Stimulated activated CD4-positive, alpha-beta T cell treated with anti-CD3 and anti-CD28 coated beads, TNF-alpha, amount 100 ng/mL, for 24 hours (primary cell): ENCODE measurements around the gene PAX4.
"Not testable (repeated sequence)": the region's sequence is repeated elsewhere in the genome, so short reads cannot be mapped to it uniquely, and the experiment has no call there.

Experiments
- DNase-seq, 3 experiments: peaks; one replicate each; pipeline ENCODE4 v3.0.0-alpha.2; 2020; ENCODE audit warnings: low read depth in 3 of 3

PAX4 gene

GRCh38 chr7:127586346-127586745 lies 31.6 kb downstream of the PAX4 start:
- no peak for DNase-seq

GRCh38 chr7:127585044-127585953 lies 32.6 kb downstream of the PAX4 start, which contains the start of gene GCC1:
Gene GCC1 (minus strand): TSS chr7:127585596. CDS start chr7:127585182, 414 bp downstream.
- peak; percentile 89 to 92 (median 91) for DNase-seq

- no peak for DNase-seq
Measured at GRCh38 chr7:127584648-127585043, 33.3 kb downstream of the PAX4 start.

- DNase-seq = no peak
Measured at GRCh38 chr7:127582361-127582760, 35.6 kb downstream of the PAX4 start.

GRCh38 chr7:127581716-127582115 lies 36.2 kb downstream of the PAX4 start:
- DNase-seq = no peak

GRCh38 chr7:127580612-127581011 lies 37.3 kb downstream of the PAX4 start:
- no peak for DNase-seq

- DNase-seq = no peak
Measured at GRCh38 chr7:127578711-127579275, 39.1 kb downstream of the PAX4 start.

GRCh38 chr7:127578036-127578684 lies 39.8 kb downstream of the PAX4 start:
- no peak for DNase-seq

- DNase-seq = no peak
Measured at GRCh38 chr7:127571741-127572505, 46.0 kb downstream of the PAX4 start.

- DNase-seq = not testable (repeated sequence)
Measured at GRCh38 chr7:127568034-127568433, 49.9 kb downstream of the PAX4 start.

GRCh38 chr7:127566242-127566641 lies 51.7 kb downstream of the PAX4 start:
- no peak for DNase-seq
